D721Med (cell line): ENCODE data around the gene NCK1.
"Not testable (repeated sequence)": the region's sequence is repeated elsewhere in the genome, so short reads cannot be mapped to it uniquely, and the experiment has no call there.

Experiments
- DNase-seq: peaks from one replicate; pipeline ENCODE4 v3.0.0; 2011; ENCODE audit warnings: low spot score; ENCODE audit not compliant: insufficient read length
- FAIRE-seq: peaks from 2 replicates; lab custom pipeline; 2011; peaks lifted over from hg19 to GRCh38; lab: Jason Lieb, UNC
- CTCF ChIP-seq: IDR thresholded peaks from 2 replicates; pipeline ENCODE4 v1.5.1; 2012; ENCODE audit warnings: mild to moderate bottlenecking, control low read depth; ENCODE audit not compliant: insufficient read depth; ENCODE audit errors: missing control alignments

The NCK1 gene

DNA sequence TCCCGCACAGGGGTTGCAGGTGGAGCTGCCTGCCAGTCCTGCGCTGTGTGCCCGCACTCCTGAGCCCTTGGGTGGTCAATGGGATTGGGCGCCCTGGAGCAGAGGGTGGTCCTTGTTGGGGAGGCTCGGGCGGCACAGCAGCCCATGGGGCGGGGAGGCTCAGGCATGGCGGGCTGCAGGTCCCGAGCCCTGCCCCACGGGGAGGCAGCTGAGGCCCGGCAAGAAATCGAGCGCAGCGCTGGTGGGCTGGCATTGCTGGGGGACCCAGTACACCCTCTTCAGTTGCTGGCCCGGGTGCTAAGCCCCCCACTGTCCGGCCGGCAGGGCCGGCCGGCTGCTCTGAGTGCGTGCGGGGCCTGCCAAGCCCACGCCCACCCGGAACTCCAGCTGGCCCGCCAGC, 27.9 kb downstream of the NCK1 start:
- DNase-seq: no peak
- FAIRE-seq: no peak
- TF ChIP-seq CTCF: no peak

DNA sequence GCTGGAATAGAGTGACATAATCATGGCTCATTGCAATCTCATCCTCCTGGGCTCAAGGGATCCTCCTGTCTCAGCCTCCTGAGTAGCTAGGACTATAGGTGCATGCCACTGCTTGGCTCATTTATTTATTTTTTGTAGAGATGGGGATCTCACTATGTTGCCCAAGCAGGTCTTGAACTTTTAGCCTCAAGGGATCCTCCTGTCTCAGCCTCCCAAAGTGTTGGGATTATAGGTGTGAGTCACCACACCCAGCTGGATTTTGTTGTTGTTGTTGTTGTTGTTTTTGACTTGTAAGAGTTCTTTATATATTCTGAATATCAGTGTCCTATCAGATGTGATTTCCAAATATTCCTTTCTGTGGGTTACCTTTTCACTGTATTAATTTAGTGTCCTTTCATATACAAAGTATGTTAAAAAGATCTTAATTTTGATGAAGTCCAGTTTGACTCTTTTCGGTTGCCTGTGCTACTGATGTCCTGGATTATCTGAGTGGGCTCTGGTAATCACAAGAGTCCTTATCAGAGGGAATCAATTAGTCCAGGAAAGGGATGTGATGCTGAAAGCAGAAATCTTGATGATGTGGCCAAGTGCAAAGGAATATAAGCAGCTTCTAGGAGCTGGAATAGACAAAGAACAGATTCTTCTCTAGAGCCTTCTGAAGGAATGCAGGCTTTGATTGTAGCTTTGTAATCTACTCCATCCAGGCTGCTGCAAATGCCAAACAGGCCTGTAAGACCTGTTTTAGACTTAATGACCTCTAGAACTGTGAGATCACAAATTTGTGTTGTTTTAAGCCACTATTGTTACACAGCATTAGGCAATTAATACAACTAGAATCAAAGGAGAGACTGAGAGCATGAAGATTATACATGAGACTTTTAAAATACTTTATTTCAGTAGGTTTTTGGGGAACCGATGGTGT, 30.2 kb downstream of the NCK1 start:
- DNase-seq (no peak), FAIRE-seq (no peak)
- TF ChIP-seq CTCF: no peak

GRCh38 chr3:136893848-136894443, 31.9 kb downstream of the NCK1 start:
- DNase-seq: no peak
- no peak for TF ChIP-seq CTCF
- FAIRE-seq: no peak

DNA sequence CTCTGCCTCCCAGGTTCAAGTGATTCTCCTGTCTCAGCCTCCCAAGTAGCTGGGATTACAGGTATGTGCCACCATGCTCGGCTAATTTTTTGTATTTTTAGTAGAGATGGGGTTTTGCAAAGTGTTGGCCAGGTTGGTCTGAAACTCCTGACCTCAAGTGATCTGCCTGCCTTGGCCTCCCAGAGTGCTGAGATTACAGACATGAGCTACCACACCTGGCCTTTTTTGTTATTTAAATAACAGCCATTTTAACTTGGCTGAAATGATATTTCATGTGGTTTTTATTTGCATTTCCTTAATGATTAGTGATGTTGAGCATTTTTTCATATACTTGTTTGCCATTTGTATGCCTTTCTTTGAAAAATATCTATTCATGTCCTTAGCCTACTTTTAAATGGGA, 35.2 kb downstream of the NCK1 start:
- FAIRE-seq, DNase-seq: not testable (repeated sequence)

DNA sequence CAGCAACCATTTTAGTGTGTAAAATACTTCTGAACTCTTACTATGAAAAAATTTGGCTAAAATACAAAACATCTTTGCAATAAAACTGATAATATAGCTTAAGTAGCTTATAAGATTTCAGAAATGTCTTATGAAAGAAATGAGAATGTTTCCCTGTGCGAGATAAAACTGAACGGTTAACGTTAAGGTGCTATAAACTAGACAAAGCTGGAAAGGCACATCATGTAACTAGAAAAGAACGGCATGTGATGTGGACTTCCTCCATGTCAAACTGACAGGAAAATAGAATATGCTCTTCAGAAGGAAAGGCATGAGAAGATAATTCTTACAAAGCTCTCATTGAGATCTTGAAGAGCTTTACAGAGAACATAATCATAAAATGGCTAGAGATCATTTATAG, 36.5 kb downstream of the NCK1 start:
- no peak for TF ChIP-seq CTCF
- peak; percentile 32 for FAIRE-seq
- DNase-seq: no peak

DNA sequence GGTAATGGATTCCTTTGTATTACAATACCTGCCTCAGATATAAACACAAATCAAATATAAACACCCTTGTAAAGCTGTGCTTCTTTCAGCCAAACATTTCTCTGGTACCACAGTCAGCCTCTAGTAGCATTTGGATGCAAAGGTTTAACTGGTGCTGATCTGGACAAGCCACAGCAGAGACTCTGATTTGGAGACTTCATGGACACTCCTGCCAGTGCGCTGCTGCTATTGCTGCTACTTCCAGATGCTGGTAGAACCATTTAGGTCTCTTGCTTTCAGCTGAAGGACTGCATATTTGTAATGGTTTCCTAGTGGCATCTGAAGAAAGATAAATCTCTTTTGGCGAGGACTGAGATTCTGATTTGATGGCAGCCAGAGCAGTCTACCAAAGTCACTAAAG, 36.9 kb downstream of the NCK1 start:
- DNase-seq (no peak), FAIRE-seq (no peak)
- no peak for TF ChIP-seq CTCF

- no peak for DNase-seq
- no peak for TF ChIP-seq CTCF
- FAIRE-seq: no peak
Measured at GRCh38 chr3:136899622-136900158, 37.7 kb downstream of the NCK1 start.

DNA sequence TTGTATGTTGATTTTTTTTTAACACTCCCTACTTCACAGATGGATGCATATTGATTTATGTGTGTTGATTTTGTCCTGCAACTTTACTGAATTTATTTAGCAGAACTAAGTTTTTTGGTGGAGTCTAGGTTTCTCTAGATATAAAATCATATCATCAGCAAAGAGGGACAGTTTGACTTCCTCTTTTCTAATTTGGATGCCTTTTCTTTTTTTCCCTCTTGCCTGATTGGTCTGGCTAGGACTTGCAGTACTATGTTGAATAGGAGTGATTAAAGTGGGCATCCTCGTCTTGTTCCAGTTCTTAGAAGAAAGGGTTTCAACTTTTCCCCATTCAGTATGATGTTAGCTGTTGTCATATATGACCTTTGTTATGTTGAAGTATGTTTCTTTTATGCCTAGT, 38.7 kb downstream of the NCK1 start:
- not testable (repeated sequence) for DNase-seq
- FAIRE-seq: peak; percentile 63
